LoVo (cell line): ENCODE results near the gene ISL2.
A peak's percentile ranks its signal among the peaks of the same experiment; 100 is the strongest.
"Not testable (repeated sequence)": the region's sequence is repeated elsewhere in the genome, so short reads cannot be mapped to it uniquely, and the experiment has no call there.

Experiments
- DNase-seq: peaks from one replicate; pipeline ENCODE4 v3.0.0-alpha.2; 2016; ENCODE audit warnings: low spot score

ISL2 gene

GRCh38 chr15:76336254-76337058, at the start of gene ISL2:
ISL2 (plus strand) TSS chr15:76336773; CDS start chr15:76336884, 111 bp downstream.
- peak; percentile 92 for DNase-seq

GRCh38 chr15:76289582-76289981, 47.0 kb upstream of the ISL2 start:
- no peak for DNase-seq

GRCh38 chr15:76293361-76293760, 43.2 kb upstream of the ISL2 start:
- no peak for DNase-seq

GRCh38 chr15:76294463-76294862, 42.1 kb upstream of the ISL2 start:
- DNase-seq, result not testable (repeated sequence)

GRCh38 chr15:76296849-76297248, 39.7 kb upstream of the ISL2 start:
- no peak for DNase-seq

GRCh38 chr15:76297951-76298350, 38.6 kb upstream of the ISL2 start:
- not testable (repeated sequence) for DNase-seq

GRCh38 chr15:76298986-76299385, 37.6 kb upstream of the ISL2 start:
- peak; percentile 63 for DNase-seq

- no peak for DNase-seq
Observed at GRCh38 chr15:76299786-76300185, 36.8 kb upstream of the ISL2 start.

GRCh38 chr15:76303909-76304308, 32.7 kb upstream of the ISL2 start:
- no peak for DNase-seq

GRCh38 chr15:76309601-76310330, 26.8 kb upstream of the ISL2 start:
- no peak for DNase-seq

- DNase-seq, result no peak
Observed at GRCh38 chr15:76310475-76311099, 26.0 kb upstream of the ISL2 start.

- peak; percentile 100 for DNase-seq
Observed at GRCh38 chr15:76311100-76311953, 25.2 kb upstream of the ISL2 start, which contains the start of gene ETFA. ETFA (minus strand) TSS chr15:76311469; CDS start chr15:76311388, 81 bp downstream.

GRCh38 chr15:76312540-76313174, 23.9 kb upstream of the ISL2 start:
- DNase-seq, result peak; percentile 90

- not testable (repeated sequence) for DNase-seq
Observed at GRCh38 chr15:76313175-76313567, 23.4 kb upstream of the ISL2 start.

- DNase-seq, result peak; percentile 48
Observed at GRCh38 chr15:76313731-76314130, 22.8 kb upstream of the ISL2 start.

- DNase-seq, result no peak
Observed at GRCh38 chr15:76320012-76320411, 16.6 kb upstream of the ISL2 start.

- DNase-seq, result no peak
Observed at GRCh38 chr15:76321171-76321570, 15.4 kb upstream of the ISL2 start.

GRCh38 chr15:76321602-76322001, 15.0 kb upstream of the ISL2 start:
- no peak for DNase-seq

- no peak for DNase-seq
Observed at GRCh38 chr15:76324066-76324465, 12.5 kb upstream of the ISL2 start.

- DNase-seq, result no peak
Observed at GRCh38 chr15:76325704-76326103, 10.9 kb upstream of the ISL2 start.
